DND-41 (cell line): Measurements from ENCODE around the gene AUH.

Source experiments
- EZH2 ChIP-seq: IDR thresholded peaks from 3 replicates; pipeline ENCODE4 v1.6.1; 2012; ENCODE audit warnings: borderline replicate concordance, low read depth, mild to moderate bottlenecking, moderate library complexity, low read length, inconsistent platforms; ENCODE audit not compliant: severe bottlenecking
- TF ChIP-seq, protein P1 (sequence below): IDR thresholded peaks from 2 replicates; pipeline ENCODE4 v1.5.1; 2012; ENCODE audit warnings: borderline replicate concordance, low read length, moderate library complexity, mild to moderate bottlenecking; ENCODE audit not compliant: poor library complexity, severe bottlenecking; ENCODE audit errors: extremely low read depth

DNA sequence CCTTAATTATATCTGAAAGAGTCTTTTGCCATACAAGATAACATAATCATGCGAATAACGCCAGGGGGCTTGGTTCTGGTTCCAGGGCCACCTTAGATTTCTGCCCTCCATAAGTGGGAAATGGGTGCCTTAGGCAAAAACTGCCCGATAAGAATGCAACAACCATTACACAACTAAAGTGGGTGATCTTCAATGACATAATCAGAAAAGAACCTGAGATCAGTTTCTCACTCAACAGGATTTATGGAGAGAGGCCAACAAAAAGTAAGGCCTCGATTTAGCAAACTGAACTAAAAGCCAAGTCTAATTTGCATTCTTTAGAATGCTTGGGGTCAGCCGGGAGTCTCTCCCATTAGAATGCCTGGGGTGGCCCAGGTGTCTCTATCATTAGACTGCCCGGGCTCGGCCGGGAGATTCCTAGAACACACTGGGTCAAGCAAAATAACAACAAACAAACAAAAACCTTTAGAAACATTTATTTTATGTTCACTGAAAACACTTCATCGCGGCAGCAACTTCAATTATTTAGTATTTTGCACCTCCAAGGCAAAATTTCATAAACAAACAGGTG lies 194.8 kb downstream of the AUH start:
- TF ChIP-seq, protein P1, sequence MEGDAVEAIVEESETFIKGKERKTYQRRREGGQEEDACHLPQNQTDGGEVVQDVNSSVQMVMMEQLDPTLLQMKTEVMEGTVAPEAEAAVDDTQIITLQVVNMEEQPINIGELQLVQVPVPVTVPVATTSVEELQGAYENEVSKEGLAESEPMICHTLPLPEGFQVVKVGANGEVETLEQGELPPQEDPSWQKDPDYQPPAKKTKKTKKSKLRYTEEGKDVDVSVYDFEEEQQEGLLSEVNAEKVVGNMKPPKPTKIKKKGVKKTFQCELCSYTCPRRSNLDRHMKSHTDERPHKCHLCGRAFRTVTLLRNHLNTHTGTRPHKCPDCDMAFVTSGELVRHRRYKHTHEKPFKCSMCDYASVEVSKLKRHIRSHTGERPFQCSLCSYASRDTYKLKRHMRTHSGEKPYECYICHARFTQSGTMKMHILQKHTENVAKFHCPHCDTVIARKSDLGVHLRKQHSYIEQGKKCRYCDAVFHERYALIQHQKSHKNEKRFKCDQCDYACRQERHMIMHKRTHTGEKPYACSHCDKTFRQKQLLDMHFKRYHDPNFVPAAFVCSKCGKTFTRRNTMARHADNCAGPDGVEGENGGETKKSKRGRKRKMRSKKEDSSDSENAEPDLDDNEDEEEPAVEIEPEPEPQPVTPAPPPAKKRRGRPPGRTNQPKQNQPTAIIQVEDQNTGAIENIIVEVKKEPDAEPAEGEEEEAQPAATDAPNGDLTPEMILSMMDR, result no peak
- TF ChIP-seq EZH2, result no peak
